SU-DHL-6 (cell line): Measurements from ENCODE around the gene AKR7A3.

Experiments used
- EZH2phosphoT487 ChIP-seq: fragments of 200-600 bp; sonication (generic), shearing (Covaris generic); conservative IDR thresholded peaks from 2 replicates; pipeline ENCODE4 v1.6.1; 2018; ENCODE audit warnings: mild to moderate bottlenecking, antibody characterized with exemption, low read length, moderate library complexity, mixed read lengths
- TF ChIP-seq, protein P1 (sequence below): fragments of 200-600 bp; sonication (generic); IDR thresholded peaks from one replicate; pipeline ENCODE4 v1.5.1; 2017; ENCODE audit warnings: antibody characterized with exemption, mild to moderate bottlenecking, low read length, moderate library complexity; ENCODE audit not compliant: insufficient read depth, poor library complexity, severe bottlenecking

DNA sequence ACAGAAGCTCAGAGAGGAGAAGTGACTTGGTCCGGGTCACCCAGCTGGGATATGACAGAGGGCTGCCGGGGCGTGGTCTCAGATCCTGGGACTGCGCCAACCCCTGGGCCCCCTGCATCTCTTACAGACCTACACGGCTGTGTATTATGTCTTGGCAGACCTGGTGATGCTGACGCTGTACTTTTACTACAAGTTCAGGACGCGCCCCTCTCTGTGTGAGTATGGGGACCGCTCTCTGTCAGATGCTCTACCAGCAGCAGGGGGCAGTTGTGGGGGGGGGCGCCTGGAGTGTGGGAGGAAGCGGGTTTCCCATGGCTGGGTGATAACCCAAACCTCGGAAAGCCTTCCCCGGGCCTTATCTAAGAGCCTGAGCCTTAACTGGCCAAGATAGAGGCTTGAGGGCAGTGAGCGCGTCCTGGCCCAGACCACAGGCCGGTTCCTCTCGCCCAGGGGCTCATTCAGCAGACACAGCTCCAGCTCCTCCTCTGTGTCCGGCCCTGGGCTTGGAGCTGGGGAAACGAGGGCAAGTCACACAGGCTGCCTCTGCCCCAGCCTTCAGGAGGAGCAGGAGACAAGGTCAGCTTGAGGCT lies 36.9 kb upstream of the AKR7A3 start:
- TF ChIP-seq, protein P1, sequence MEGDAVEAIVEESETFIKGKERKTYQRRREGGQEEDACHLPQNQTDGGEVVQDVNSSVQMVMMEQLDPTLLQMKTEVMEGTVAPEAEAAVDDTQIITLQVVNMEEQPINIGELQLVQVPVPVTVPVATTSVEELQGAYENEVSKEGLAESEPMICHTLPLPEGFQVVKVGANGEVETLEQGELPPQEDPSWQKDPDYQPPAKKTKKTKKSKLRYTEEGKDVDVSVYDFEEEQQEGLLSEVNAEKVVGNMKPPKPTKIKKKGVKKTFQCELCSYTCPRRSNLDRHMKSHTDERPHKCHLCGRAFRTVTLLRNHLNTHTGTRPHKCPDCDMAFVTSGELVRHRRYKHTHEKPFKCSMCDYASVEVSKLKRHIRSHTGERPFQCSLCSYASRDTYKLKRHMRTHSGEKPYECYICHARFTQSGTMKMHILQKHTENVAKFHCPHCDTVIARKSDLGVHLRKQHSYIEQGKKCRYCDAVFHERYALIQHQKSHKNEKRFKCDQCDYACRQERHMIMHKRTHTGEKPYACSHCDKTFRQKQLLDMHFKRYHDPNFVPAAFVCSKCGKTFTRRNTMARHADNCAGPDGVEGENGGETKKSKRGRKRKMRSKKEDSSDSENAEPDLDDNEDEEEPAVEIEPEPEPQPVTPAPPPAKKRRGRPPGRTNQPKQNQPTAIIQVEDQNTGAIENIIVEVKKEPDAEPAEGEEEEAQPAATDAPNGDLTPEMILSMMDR, result no peak
- no peak for TF ChIP-seq EZH2phosphoT487
